Omental fat pad (tissue), 4 donors: ENCODE data around the gene NR2E1. TPM values are rescaled to one million over a fixed set of nuclear protein-coding genes. Genes with fewer than 3 reads are reported as not detected.

ENCODE experiments used
- ATAC-seq: fragments of 150-250 bp; one replicate; pipeline ENCODE4 v1.9.1; 2016; ENCODE audit warnings: mild to moderate bottlenecking, moderate library complexity; ENCODE audit not compliant: low FRiP score
- DNase-seq: peaks from one replicate; pipeline ENCODE4 v3.0.0-alpha.2; 2019; ENCODE audit warnings: low spot score
- total RNA-seq, 4 donors: library from RNA; depleted of rRNA; stranded (reverse); fragments of >200 nt; gene quantifications; one replicate each; pipeline ENCODE4 v1.1.0, GENCODE V29; 2016
- TF ChIP-seq, protein P1 (sequence below), 3 donors: fragments of 450-650 bp; IDR thresholded peaks; one replicate each; pipeline ENCODE4 v1.5.1; 2016 to 2017; ENCODE audit warnings: antibody characterized with exemption in 3 of 3, mild to moderate bottlenecking in 3 of 3, moderate library complexity in 2 of 3

The NR2E1 gene
- total RNA-seq, 4 donors from 2014 or later, result not detected

DNA sequence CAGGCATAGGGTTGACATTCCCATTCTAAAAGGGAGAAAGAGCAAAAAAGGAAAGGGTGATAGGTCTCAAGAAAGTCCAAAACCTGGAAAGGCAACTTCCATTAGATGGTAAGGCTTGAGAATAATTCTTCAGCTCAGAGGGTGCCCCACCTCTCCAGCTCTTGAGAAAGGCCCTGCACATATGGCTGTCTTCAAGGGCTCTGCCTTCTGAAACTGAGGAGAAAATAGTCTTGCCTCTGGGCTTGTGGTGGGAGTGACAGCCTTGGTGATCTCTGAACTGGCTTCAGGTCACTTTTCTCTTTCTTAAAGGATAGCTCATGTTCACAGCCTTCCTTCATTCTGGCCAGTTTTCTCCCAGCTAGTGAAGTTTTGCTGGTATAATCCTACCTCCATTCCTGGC is 35.6 kb upstream of the NR2E1 start:
- TF ChIP-seq, protein P1, sequence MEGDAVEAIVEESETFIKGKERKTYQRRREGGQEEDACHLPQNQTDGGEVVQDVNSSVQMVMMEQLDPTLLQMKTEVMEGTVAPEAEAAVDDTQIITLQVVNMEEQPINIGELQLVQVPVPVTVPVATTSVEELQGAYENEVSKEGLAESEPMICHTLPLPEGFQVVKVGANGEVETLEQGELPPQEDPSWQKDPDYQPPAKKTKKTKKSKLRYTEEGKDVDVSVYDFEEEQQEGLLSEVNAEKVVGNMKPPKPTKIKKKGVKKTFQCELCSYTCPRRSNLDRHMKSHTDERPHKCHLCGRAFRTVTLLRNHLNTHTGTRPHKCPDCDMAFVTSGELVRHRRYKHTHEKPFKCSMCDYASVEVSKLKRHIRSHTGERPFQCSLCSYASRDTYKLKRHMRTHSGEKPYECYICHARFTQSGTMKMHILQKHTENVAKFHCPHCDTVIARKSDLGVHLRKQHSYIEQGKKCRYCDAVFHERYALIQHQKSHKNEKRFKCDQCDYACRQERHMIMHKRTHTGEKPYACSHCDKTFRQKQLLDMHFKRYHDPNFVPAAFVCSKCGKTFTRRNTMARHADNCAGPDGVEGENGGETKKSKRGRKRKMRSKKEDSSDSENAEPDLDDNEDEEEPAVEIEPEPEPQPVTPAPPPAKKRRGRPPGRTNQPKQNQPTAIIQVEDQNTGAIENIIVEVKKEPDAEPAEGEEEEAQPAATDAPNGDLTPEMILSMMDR (IDR thresholded peaks at IDR 0.05), result no peak
- DNase-seq (no peak), ATAC-seq (no peak)

- TF ChIP-seq, protein P1 (IDR thresholded peaks at IDR 0.05), result no peak
- DNase-seq (no peak), ATAC-seq (no peak)
These were observed 33.0 kb upstream of the NR2E1 start for GRCh38 chr6:108132863-108133262.

GRCh38 chr6:108133594-108134179 is 32.1 kb upstream of the NR2E1 start:
- no peak for DNase-seq
- TF ChIP-seq, protein P1 (IDR thresholded peaks at IDR 0.05), result no peak
- ATAC-seq, result peak; percentile 90

DNA sequence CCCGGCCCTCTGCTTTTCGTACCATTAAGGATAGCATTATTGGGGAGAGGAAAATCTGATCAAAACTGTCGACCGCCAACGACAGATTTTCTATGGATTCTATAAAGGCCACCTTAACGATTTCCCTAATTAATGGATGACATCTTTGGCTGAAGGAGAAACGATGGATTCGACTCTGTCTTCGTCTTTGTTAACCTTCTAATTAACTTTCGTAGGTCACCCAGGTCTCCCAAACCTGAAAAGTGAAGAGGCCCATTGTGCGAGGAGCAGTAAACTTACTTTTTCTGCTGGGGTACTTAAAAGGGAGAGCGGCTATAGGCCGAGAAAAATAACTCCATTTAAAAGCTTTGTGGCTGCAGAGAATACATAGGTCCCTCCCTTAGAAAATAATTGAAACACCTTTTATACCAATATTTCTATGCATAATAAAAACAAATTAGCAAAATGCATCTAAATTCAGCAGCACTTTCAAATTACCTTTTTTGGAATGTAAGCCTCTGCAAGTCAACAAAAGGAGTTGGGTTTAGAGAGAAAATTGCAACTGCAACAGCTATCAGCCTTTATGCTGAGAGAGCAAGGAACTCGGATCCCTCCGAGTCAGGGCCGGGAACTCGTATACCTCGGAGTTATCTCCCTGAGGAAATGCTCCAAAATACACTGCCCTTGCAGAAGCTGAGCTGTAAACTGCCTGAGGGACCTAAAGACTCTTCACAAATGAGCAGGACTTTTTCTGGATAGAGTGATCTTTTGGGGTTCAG is 31.4 kb upstream of the NR2E1 start:
- no peak for DNase-seq
- ATAC-seq, result no peak
- TF ChIP-seq, protein P1 (IDR thresholded peaks at IDR 0.05), result no peak

GRCh38 chr6:108142240-108142639 is 23.6 kb upstream of the NR2E1 start:
- DNase-seq (no peak), ATAC-seq (no peak)
- TF ChIP-seq, protein P1 (IDR thresholded peaks at IDR 0.05), result no peak

DNA sequence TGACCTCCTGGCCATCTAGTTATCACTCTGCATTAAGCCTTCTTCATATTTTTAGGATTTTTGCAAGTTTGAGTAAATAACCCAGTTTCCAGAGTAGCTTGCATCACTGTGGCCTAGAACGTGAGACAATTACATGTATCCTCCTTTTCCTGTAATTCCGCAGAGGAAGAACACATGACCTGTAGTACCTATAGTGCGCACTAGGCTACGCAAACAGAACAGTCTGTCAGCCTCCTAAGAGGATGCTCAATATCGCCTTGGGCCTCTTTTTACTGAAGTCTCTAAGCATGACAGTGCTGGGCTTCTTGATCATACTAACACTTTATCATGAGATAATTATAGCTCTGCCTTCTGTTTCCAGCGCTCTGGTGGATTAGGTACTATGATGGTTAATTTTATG is 20.2 kb upstream of the NR2E1 start:
- ATAC-seq (no peak), DNase-seq (no peak)
- TF ChIP-seq, protein P1 (IDR thresholded peaks at IDR 0.05), result no peak

- ATAC-seq, result no peak
- TF ChIP-seq, protein P1 (IDR thresholded peaks at IDR 0.05), result no peak
- no peak for DNase-seq
These were observed 13.4 kb upstream of the NR2E1 start for GRCh38 chr6:108152446-108152845.
